Rectal smooth muscle tissue (tissue), 1 donor: ENCODE data around the gene TMEM119.

Experiments
- H3K27ac ChIP-seq: one replicate; pipeline ENCODE4 v1.7.0; 2013; ENCODE audit warnings: low read depth, low read length, inconsistent platforms
- H3K27me3 ChIP-seq: one replicate; pipeline ENCODE4 v1.7.0; 2013; ENCODE audit warnings: low read length; ENCODE audit not compliant: control insufficient read depth, insufficient read depth
- H3K36me3 ChIP-seq: one replicate; pipeline ENCODE4 v1.7.0; 2013; ENCODE audit warnings: low read length; ENCODE audit not compliant: control insufficient read depth, insufficient read depth
- H3K4me1 ChIP-seq: one replicate; pipeline ENCODE4 v1.7.0; 2013; ENCODE audit warnings: low read length; ENCODE audit not compliant: control insufficient read depth, insufficient read depth
- H3K4me3 ChIP-seq: one replicate; pipeline ENCODE4 v1.7.0; 2013; ENCODE audit warnings: low read length
- H3K9ac ChIP-seq: one replicate; pipeline ENCODE4 v1.7.0; 2013; ENCODE audit warnings: low read length

The TMEM119 gene

GRCh38 chr12:108609537-108610335 lies 11.9 kb upstream of the TMEM119 start:
- no peak overlapping the region for H3K9ac ChIP-seq
- H3K27ac ChIP-seq = no peak overlapping the region
- no peaks in the 10 kb centered on the region for H3K27me3 ChIP-seq
- H3K36me3 ChIP-seq = no peaks in the 10 kb centered on the region
- no peak overlapping the region for H3K4me3 ChIP-seq
- H3K4me1 ChIP-seq = no peaks in the 10 kb centered on the region

GRCh38 chr12:108608616-108609015 lies 10.7 kb upstream of the TMEM119 start:
- H3K4me1 ChIP-seq = no peaks in the 10 kb centered on the region
- no peak overlapping the region for H3K9ac ChIP-seq
- no peak overlapping the region for H3K4me3 ChIP-seq
- no peaks in the 10 kb centered on the region for H3K36me3 ChIP-seq
- H3K27ac ChIP-seq = no peak overlapping the region
- no peaks in the 10 kb centered on the region for H3K27me3 ChIP-seq

- no peaks in the 10 kb centered on the region for H3K36me3 ChIP-seq
- no peak overlapping the region for H3K9ac ChIP-seq
- no peaks in the 10 kb centered on the region for H3K27me3 ChIP-seq
- no peak overlapping the region for H3K4me3 ChIP-seq
- no peaks in the 10 kb centered on the region for H3K4me1 ChIP-seq
- H3K27ac ChIP-seq = no peak overlapping the region
Measured at GRCh38 chr12:108607981-108608600, 10.2 kb upstream of the TMEM119 start.

- no peaks in the 10 kb centered on the region for H3K36me3 ChIP-seq
- no peaks in the 10 kb centered on the region for H3K27me3 ChIP-seq
Measured at GRCh38 chr12:108606492-108606891, 8.6 kb upstream of the TMEM119 start.

GRCh38 chr12:108605690-108606406 lies 8.0 kb upstream of the TMEM119 start:
- Histone ChIP-seq H3K36me3 (no peaks in the 10 kb centered on the region), H3K4me3 (no peak overlapping the region), H3K9ac (no peak overlapping the region), H3K27ac (no peak overlapping the region), H3K27me3 (no peaks in the 10 kb centered on the region), H3K4me1 (no peaks in the 10 kb centered on the region)

More at GRCh38 chr12:108606492-108606891, 8.6 kb upstream of the TMEM119 start:
- Histone ChIP-seq H3K4me3 (no peak overlapping the region), H3K9ac (no peak overlapping the region), H3K27ac (no peak overlapping the region), H3K4me1 (no peaks in the 10 kb centered on the region)

GRCh38 chr12:108605000-108605689 lies 7.3 kb upstream of the TMEM119 start:
- Histone ChIP-seq H3K36me3 (no peaks in the 10 kb centered on the region), H3K9ac (no peak overlapping the region), H3K27ac (no peak overlapping the region), H3K4me3 (no peak overlapping the region), H3K4me1 (no peaks in the 10 kb centered on the region), H3K27me3 (no peaks in the 10 kb centered on the region)

GRCh38 chr12:108604208-108604941 lies 6.5 kb upstream of the TMEM119 start:
- Histone ChIP-seq H3K9ac (no peak overlapping the region), H3K36me3 (no peaks in the 10 kb centered on the region), H3K4me1 (no peaks in the 10 kb centered on the region), H3K4me3 (no peak overlapping the region), H3K27ac (no peak overlapping the region), H3K27me3 (no peaks in the 10 kb centered on the region)

- H3K9ac ChIP-seq = no peak overlapping the region
- no peak overlapping the region for H3K27ac ChIP-seq
- H3K4me1 ChIP-seq = no peaks in the 10 kb centered on the region
- H3K27me3 ChIP-seq = no peaks in the 10 kb centered on the region
- H3K36me3 ChIP-seq = no peaks in the 10 kb centered on the region
- no peak overlapping the region for H3K4me3 ChIP-seq
Measured at GRCh38 chr12:108603743-108604142, 5.9 kb upstream of the TMEM119 start.

GRCh38 chr12:108602976-108603704 lies 5.3 kb upstream of the TMEM119 start:
- H3K27me3 ChIP-seq = no peaks in the 10 kb centered on the region
- no peak overlapping the region for H3K27ac ChIP-seq
- no peaks in the 10 kb centered on the region for H3K36me3 ChIP-seq
- no peak overlapping the region for H3K9ac ChIP-seq
- no peak overlapping the region for H3K4me3 ChIP-seq
- no peaks in the 10 kb centered on the region for H3K4me1 ChIP-seq

- H3K9ac ChIP-seq = no peak overlapping the region
- H3K4me1 ChIP-seq = no peaks in the 10 kb centered on the region
- H3K27me3 ChIP-seq = no peaks in the 10 kb centered on the region
- H3K4me3 ChIP-seq = no peak overlapping the region
- H3K27ac ChIP-seq = no peak overlapping the region
- no peaks in the 10 kb centered on the region for H3K36me3 ChIP-seq
Measured at GRCh38 chr12:108602209-108602705, 4.4 kb upstream of the TMEM119 start.

- Histone ChIP-seq H3K4me1 (no peaks in the 10 kb centered on the region), H3K27ac (no peak overlapping the region), H3K27me3 (no peaks in the 10 kb centered on the region), H3K4me3 (no peak overlapping the region), H3K9ac (no peak overlapping the region), H3K36me3 (no peaks in the 10 kb centered on the region)
Measured at GRCh38 chr12:108600702-108601007, 2.8 kb upstream of the TMEM119 start.
